Measurements from ENCODE around the gene ITGA5.

ITGA5 gene

DNA sequence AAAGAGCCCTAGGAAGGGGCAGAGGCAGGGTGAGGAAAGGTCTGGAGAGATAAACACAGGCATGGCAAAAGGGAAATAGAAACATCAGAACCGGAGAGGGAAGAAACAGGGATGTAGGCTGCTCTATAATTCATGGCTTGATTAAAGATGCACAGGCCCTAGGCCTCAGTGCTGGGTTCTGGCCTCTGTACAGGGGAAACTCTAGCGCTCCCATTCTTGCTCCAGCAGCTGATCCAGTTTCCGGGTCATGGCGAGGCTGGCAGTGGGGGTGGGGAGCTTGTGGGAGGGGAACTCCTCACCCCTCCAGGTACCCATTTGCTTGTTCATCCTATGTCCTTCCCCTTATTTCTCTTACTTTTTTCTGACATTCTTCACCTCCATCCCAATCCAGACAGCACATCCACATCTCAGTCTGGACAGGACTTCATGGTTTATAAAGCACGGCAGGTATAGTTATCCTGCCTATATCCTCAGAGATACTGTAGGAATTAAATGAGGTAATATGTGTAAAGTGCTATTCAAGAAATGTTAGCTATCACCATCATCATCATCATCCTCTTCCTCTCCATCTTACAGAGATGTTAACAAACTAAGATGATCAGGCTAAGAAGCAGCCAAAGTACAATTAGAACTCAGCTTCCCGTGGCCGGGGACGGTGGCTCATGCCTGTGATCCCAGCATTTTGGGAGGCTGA lies 46.8 kb downstream of the ITGA5 start:
- ChIA-PET POLR2A (no interaction called here), CTCF (interaction anchor here (0.6 to 0.7 kb wide), 2 partner anchors 16 to 37 kb away, joined by 3 read pairs; no protein-coding TSS in a partner anchor)
- no peak for DNase-seq (ENCODE audit: extremely low spot score)
- TF ChIP-seq FOXM1 (IDR thresholded peaks at IDR 0.05; ENCODE audit: borderline replicate concordance) (no peak), FOXA1 (IDR thresholded peaks at IDR 0.05) (no peak), L3MBTL2 (conservative IDR thresholded peaks at IDR 0.05) (no peak), HDGF (IDR thresholded peaks at IDR 0.05; ENCODE audit: borderline replicate concordance) (no peak), NFRKB (IDR thresholded peaks at IDR 0.05) (no peak), SP1 (IDR thresholded peaks at IDR 0.05) (no peak), CTBP1 (IDR thresholded peaks at IDR 0.05; ENCODE audit: borderline replicate concordance) (no peak)

DNA sequence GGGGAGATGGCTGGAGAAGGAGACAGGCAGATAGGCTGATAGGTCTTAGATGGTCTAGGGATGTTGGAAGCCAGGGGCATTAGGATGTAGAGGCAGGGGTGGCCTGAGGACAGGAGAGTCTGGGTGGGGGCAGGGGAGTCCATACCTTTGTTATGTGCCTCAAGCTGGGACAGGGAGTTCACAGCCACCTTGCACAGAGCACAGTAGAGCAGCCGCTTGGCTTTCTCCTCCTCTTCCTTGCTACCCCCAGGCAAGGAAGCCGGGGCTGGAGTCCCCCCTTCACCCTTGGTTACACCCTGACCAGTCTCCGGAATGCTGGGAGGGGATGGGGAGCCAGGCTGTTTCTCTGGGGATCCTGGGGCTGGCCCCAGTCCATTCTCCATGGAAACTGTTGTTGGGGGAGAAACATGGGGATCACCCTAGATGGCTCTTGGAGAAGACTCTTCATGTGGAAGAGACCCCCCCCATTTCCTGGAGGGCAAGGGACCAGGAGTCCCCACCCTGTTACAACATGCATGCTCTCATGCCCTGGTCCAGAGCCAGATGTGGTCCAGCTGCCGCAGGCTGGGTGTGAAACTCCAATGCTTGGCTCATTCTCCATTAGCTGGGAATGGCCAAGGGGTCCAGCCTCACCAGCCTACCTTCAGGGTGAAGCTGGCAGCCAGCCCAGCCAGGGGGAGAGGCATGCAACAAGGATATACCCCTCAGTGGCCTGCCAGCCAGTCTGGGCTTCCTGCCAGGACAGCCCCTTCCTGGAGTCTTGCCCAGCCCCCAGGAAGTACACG lies 47.5 kb downstream of the ITGA5 start:
- no peak for DNase-seq (ENCODE audit: extremely low spot score)
- TF ChIP-seq LEF1 (IDR thresholded peaks at IDR 0.05; ENCODE audit: borderline replicate concordance) (no peak), ELF4 (IDR thresholded peaks at IDR 0.05) (no peak), ARNT (IDR thresholded peaks at IDR 0.05) (no peak), NFRKB (IDR thresholded peaks at IDR 0.05) (no peak), TARDBP (IDR thresholded peaks at IDR 0.05) (no peak), L3MBTL2 (conservative IDR thresholded peaks at IDR 0.05) (no peak), FOXA1 (IDR thresholded peaks at IDR 0.05) (no peak), ZNF384 (IDR thresholded peaks at IDR 0.05) (no peak), CTBP1 (IDR thresholded peaks at IDR 0.05; ENCODE audit: borderline replicate concordance) (no peak), FOXK2 (IDR thresholded peaks at IDR 0.05) (no peak), FOXM1 (IDR thresholded peaks at IDR 0.05; ENCODE audit: borderline replicate concordance) (no peak), SP1 (IDR thresholded peaks at IDR 0.05) (no peak)
- POLR2A ChIA-PET, result interaction anchor here (0.9 kb wide), 1 partner anchor 91 kb away, joined by 3 read pairs; the partner anchor contains the start of gene HNRNPA1
- CTCF ChIA-PET, result interaction anchor here (0.8 to 1.8 kb wide), 6 partner anchors 8 to 155 kb away, joined by 3 to 38 read pairs (median 4); partner anchors contain the start of gene ZNF385A

DNA sequence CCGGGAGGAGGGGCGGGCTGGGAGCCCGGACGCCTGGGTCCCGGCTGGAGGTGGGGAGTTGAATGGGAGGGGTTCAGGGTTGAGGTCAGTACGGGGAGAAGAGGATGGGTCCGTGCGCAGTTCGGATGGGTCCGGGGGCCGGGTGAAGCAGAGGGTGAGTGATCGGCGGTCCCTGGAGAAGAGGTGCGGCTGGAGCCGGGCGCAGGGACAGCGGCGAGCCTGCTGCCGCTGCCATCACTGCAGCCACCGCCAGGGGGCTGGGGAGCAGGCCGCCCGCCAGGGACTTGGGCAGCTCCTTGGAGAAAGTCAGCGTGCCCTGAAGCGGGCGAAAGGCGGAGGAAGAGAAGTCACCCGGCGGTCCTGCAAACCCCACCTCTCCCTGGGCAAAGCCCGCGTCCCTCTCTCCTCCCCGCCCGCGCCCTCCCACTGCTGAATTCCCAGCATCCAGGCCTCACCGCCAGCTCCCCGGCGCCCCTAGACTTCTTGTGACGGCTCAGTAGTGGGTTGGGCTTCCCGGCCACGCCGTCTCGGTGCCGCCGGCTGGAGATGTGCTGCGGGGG lies 48.8 kb downstream of the ITGA5 start:
- ChIA-PET POLR2A (interaction anchor here (0.6 to 1.0 kb wide), 2 partner anchors 9 to 29 kb away, joined by 3 to 4 read pairs; no protein-coding TSS in a partner anchor), CTCF (interaction anchor here (0.6 to 1.8 kb wide), 9 partner anchors 10 to 364 kb away, joined by 3 to 38 read pairs (median 4); partner anchors contain the start of genes CBX5, HNRNPA1 and ZNF385A)
- DNase-seq (ENCODE audit: extremely low spot score), result peak; percentile 85
- TF ChIP-seq BHLHE40 (IDR thresholded peaks at IDR 0.05; ENCODE audit: borderline replicate concordance) (no peak), ZNF384 (IDR thresholded peaks at IDR 0.05) (no peak), SP1 (IDR thresholded peaks at IDR 0.05) (no peak)
- TF ChIP-seq, protein P1, sequence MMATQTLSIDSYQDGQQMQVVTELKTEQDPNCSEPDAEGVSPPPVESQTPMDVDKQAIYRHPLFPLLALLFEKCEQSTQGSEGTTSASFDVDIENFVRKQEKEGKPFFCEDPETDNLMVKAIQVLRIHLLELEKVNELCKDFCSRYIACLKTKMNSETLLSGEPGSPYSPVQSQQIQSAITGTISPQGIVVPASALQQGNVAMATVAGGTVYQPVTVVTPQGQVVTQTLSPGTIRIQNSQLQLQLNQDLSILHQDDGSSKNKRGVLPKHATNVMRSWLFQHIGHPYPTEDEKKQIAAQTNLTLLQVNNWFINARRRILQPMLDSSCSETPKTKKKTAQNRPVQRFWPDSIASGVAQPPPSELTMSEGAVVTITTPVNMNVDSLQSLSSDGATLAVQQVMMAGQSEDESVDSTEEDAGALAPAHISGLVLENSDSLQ (IDR thresholded peaks at IDR 0.05), result no peak

DNA sequence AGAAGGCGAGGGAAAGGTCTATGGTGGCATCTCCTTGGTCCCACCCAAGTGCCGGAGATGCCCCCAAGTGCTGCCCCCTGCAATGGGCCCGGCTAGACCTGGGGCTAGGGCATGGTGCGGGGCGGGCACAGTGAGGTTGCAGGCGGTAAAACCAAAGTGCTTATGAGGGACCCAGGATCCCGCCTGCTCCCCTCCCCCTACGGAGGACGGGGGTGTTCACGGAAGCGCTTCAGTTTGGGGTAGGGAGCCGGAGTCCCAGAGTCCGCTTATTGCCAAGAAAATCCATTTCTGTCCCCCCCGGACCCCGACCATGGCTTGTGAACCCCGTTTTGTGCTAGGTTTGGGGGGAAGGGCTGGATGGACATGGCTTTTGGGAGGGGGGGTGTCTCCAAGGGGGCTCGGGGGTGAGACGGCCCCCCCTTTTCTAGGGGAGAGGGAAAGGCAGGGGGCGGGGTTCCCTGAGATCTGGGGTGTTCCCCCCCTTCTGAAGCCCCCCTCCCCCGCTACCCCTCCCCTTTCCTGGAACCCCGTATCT lies 49.4 kb downstream of the ITGA5 start:
- TF ChIP-seq TARDBP (IDR thresholded peaks at IDR 0.05), result no peak
- no peak for TF ChIP-seq FOXA1 (IDR thresholded peaks at IDR 0.05)
- TF ChIP-seq NFRKB (IDR thresholded peaks at IDR 0.05), result no peak
- TF ChIP-seq ELF4 (IDR thresholded peaks at IDR 0.05), result no peak
- no peak for TF ChIP-seq BHLHE40 (IDR thresholded peaks at IDR 0.05; ENCODE audit: borderline replicate concordance)
- TF ChIP-seq SP1 (IDR thresholded peaks at IDR 0.05), result no peak
- TF ChIP-seq L3MBTL2 (conservative IDR thresholded peaks at IDR 0.05), result no peak
- TF ChIP-seq FOXK2 (IDR thresholded peaks at IDR 0.05), result no peak
- no peak for TF ChIP-seq CTBP1 (IDR thresholded peaks at IDR 0.05; ENCODE audit: borderline replicate concordance)
- no peak for TF ChIP-seq SUZ12 (IDR thresholded peaks at IDR 0.05)
- CTCF ChIA-PET, result interaction anchor here (0.9 to 1.8 kb wide), 7 partner anchors 10 to 363 kb away, joined by 3 to 38 read pairs (median 4); no protein-coding TSS in a partner anchor
- DNase-seq (ENCODE audit: extremely low spot score), result no peak
- POLR2A ChIA-PET, result interaction anchor here (0.6 to 1.0 kb wide), 2 partner anchors 10 to 30 kb away, joined by 3 to 4 read pairs; no protein-coding TSS in a partner anchor

DNA sequence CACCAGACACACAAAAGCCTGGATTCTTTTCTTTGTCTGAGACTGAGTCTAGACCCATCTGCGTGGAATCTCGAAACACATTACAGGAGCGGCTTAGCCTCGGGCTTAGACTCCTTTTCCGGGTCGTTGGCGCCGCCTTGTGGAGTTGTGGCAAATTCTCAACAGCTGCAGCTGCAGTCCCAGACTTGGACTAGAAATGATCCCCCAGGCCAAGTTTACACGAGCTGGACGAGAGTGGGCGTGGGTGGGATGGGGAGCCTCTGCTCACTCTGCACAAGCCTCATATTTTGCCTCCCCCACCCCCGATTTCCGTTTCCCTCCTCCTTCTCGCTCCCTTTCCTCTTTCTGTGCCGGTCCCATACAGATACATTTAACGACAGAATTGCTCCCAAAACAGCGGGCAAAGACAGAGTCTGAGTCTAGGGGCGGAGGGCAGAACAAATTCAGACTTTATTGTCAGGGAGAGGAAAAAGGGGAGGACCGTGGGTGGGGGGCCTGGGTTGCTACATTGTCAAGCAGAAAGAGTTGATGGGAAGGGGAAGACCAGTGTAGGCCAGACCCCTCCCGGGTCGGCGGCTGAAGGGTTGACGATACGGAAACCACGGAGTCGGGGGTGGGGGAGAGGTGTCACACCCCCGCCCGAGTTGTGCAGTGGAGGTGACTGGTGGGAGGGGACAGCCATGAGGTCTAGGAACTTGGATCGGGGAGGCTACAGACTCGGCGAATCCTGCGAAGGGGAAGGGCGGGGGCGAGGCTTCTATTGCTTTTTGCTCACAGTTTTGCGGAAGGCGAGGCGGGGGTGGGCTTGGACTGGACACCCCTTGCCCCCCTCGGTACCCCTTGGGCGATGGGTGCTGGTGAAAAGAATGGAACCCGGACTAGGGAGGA lies 50.1 kb downstream of the ITGA5 start:
- ChIA-PET POLR2A (interaction anchor here (1.4 kb wide), 1 partner anchor 89 kb away, joined by 3 read pairs; the partner anchor contains the start of gene HNRNPA1), CTCF (interaction anchor here (0.6 to 1.5 kb wide), 11 partner anchors 9 to 78 kb away, joined by 3 to 16 read pairs (median 4); partner anchors contain the start of gene COPZ1)
- TF ChIP-seq BHLHE40 (IDR thresholded peaks at IDR 0.05; ENCODE audit: borderline replicate concordance) (no peak), FOXM1 (IDR thresholded peaks at IDR 0.05; ENCODE audit: borderline replicate concordance) (no peak)
- TF ChIP-seq, protein P1 (IDR thresholded peaks at IDR 0.05), result no peak
- peak; percentile 76 for DNase-seq (ENCODE audit: extremely low spot score)

Measured in HEK293T (cell line).